Mucosa of stomach (tissue), 1 donor: ENCODE data around the gene NUDT3.
"Not testable (repeated sequence)": the region's sequence is repeated elsewhere in the genome, so short reads cannot be mapped to it uniquely, and the experiment has no call there.

Source experiments
- H3K27me3 ChIP-seq: one replicate; pipeline ENCODE4 v1.7.0; 2013; ENCODE audit warnings: mild to moderate bottlenecking, low read length; ENCODE audit not compliant: control insufficient read depth, insufficient read depth
- H3K36me3 ChIP-seq: one replicate; pipeline ENCODE4 v1.7.0; 2013; ENCODE audit warnings: low read length; ENCODE audit not compliant: control insufficient read depth, insufficient read depth
- H3K4me1 ChIP-seq: one replicate; pipeline ENCODE4 v1.7.0; 2013; ENCODE audit warnings: mild to moderate bottlenecking, low read length; ENCODE audit not compliant: control insufficient read depth, insufficient read depth
- H3K4me3 ChIP-seq: one replicate; pipeline ENCODE4 v1.7.0; 2013; ENCODE audit warnings: low read length
- H3K9ac ChIP-seq: one replicate; pipeline ENCODE4 v1.7.0; 2013; ENCODE audit warnings: mild to moderate bottlenecking, low read length, moderate library complexity
- H3K9me3 ChIP-seq: one replicate; pipeline ENCODE4 v1.7.0; 2013; ENCODE audit warnings: mild to moderate bottlenecking, low read length, moderate library complexity; ENCODE audit not compliant: control insufficient read depth
- donor health status: Pancreatic carcinoma.

The NUDT3 gene

GRCh38 chr6:34333858-34334257 is 58.6 kb downstream of the NUDT3 start:
- Histone ChIP-seq H3K9ac (no peak overlapping the region), H3K4me1 (peaks cover 3% of the 10 kb centered on the region), H3K27me3 (no peaks in the 10 kb centered on the region), H3K9me3 (no peaks in the 10 kb centered on the region), H3K4me3 (no peak overlapping the region), H3K36me3 (no peaks in the 10 kb centered on the region)

GRCh38 chr6:34332251-34333198 is 59.9 kb downstream of the NUDT3 start:
- no peak overlapping the region for H3K9ac ChIP-seq
- no peak overlapping the region for H3K4me3 ChIP-seq
- H3K36me3 ChIP-seq = no peaks in the 10 kb centered on the region
- no peaks in the 10 kb centered on the region for H3K27me3 ChIP-seq
- no peaks in the 10 kb centered on the region for H3K9me3 ChIP-seq
- no peaks in the 10 kb centered on the region for H3K4me1 ChIP-seq

GRCh38 chr6:34331371-34332050 is 61.0 kb downstream of the NUDT3 start:
- Histone ChIP-seq H3K9ac (no peak overlapping the region), H3K4me3 (no peak overlapping the region), H3K9me3 (no peaks in the 10 kb centered on the region), H3K4me1 (no peaks in the 10 kb centered on the region), H3K27me3 (no peaks in the 10 kb centered on the region), H3K36me3 (no peaks in the 10 kb centered on the region)

GRCh38 chr6:34329814-34330213 is 62.7 kb downstream of the NUDT3 start:
- H3K9me3 ChIP-seq, H3K4me1 ChIP-seq, H3K36me3 ChIP-seq, H3K27me3 ChIP-seq, H3K9ac ChIP-seq, H3K4me3 ChIP-seq: not testable (repeated sequence)

GRCh38 chr6:34328969-34329368 is 63.5 kb downstream of the NUDT3 start:
- Histone ChIP-seq H3K9ac (no peak overlapping the region), H3K4me3 (no peak overlapping the region)

GRCh38 chr6:34327313-34328205 is 64.9 kb downstream of the NUDT3 start:
- not testable (repeated sequence) for H3K4me1 ChIP-seq, H3K4me3 ChIP-seq, H3K36me3 ChIP-seq, H3K9ac ChIP-seq, H3K27me3 ChIP-seq, H3K9me3 ChIP-seq

More at GRCh38 chr6:34328969-34329368, 63.5 kb downstream of the NUDT3 start:
- H3K9me3 ChIP-seq = no peaks in the 10 kb centered on the region
- H3K36me3 ChIP-seq = no peaks in the 10 kb centered on the region
- no peaks in the 10 kb centered on the region for H3K27me3 ChIP-seq
- no peaks in the 10 kb centered on the region for H3K4me1 ChIP-seq

- Histone ChIP-seq H3K4me3 (no peak overlapping the region), H3K27me3 (no peaks in the 10 kb centered on the region), H3K36me3 (no peaks in the 10 kb centered on the region), H3K9me3 (no peaks in the 10 kb centered on the region), H3K9ac (no peak overlapping the region), H3K4me1 (no peaks in the 10 kb centered on the region)
Measured at GRCh38 chr6:34325633-34326032, 66.8 kb downstream of the NUDT3 start.

- H3K4me1 ChIP-seq = no peaks in the 10 kb centered on the region
- H3K9ac ChIP-seq = no peak overlapping the region
- H3K27me3 ChIP-seq = no peaks in the 10 kb centered on the region
- no peak overlapping the region for H3K4me3 ChIP-seq
- no peaks in the 10 kb centered on the region for H3K36me3 ChIP-seq
- H3K9me3 ChIP-seq = no peaks in the 10 kb centered on the region
Measured at GRCh38 chr6:34324738-34325444, 67.6 kb downstream of the NUDT3 start.

GRCh38 chr6:34324221-34324620 is 68.2 kb downstream of the NUDT3 start:
- H3K9me3 ChIP-seq, H3K4me3 ChIP-seq, H3K36me3 ChIP-seq, H3K4me1 ChIP-seq, H3K27me3 ChIP-seq, H3K9ac ChIP-seq: not testable (repeated sequence)

- no peak overlapping the region for H3K4me3 ChIP-seq
- no peaks in the 10 kb centered on the region for H3K27me3 ChIP-seq
- no peaks in the 10 kb centered on the region for H3K9me3 ChIP-seq
- H3K9ac ChIP-seq = no peak overlapping the region
- H3K36me3 ChIP-seq = no peaks in the 10 kb centered on the region
- H3K4me1 ChIP-seq = peaks cover 15% of the 10 kb centered on the region
Measured at GRCh38 chr6:34323300-34323699, 69.2 kb downstream of the NUDT3 start.

GRCh38 chr6:34322732-34323131 is 69.7 kb downstream of the NUDT3 start:
- Histone ChIP-seq H3K27me3 (no peaks in the 10 kb centered on the region), H3K9me3 (no peaks in the 10 kb centered on the region), H3K36me3 (no peaks in the 10 kb centered on the region), H3K9ac (no peak overlapping the region), H3K4me3 (no peak overlapping the region), H3K4me1 (peaks cover 18% of the 10 kb centered on the region)
